MM.1S (cell line): ENCODE data around the gene ITSN2.

Experiments used
- DNase-seq: peaks from one replicate; pipeline ENCODE4 v3.0.0-alpha.2; 2015
- H2AFZ ChIP-seq: fragments of 300-600 bp; sonication (generic); 2 replicates; pipeline ENCODE4 v1.6.0; 2016; ENCODE audit warnings: antibody characterized with exemption, low read length
- H3F3A ChIP-seq: fragments of 300-600 bp; sonication (generic); 2 replicates; pipeline ENCODE4 v1.6.1; 2016; ENCODE audit warnings: mild to moderate bottlenecking, antibody characterized with exemption, low read length, moderate library complexity, mixed read lengths; ENCODE audit not compliant: insufficient read depth
- H3K27ac ChIP-seq: fragments of 300-600 bp; sonication (generic); 2 replicates; pipeline ENCODE4 v1.5.1; 2016; ENCODE audit warnings: mild to moderate bottlenecking, low read length
- H3K27me3 ChIP-seq: fragments of 300-600 bp; sonication (generic); replicated peaks from 2 replicates; pipeline ENCODE4 v1.6.0; 2016; ENCODE audit warnings: low read length; ENCODE audit not compliant: insufficient read depth
- H3K36me3 ChIP-seq: fragments of 300-600 bp; sonication (generic); replicated peaks from 2 replicates; pipeline ENCODE4 v1.6.1; 2016; ENCODE audit warnings: mild to moderate bottlenecking, low read length, mixed read lengths; ENCODE audit not compliant: insufficient read depth
- H3K4me1 ChIP-seq: fragments of 300-600 bp; sonication (generic); 2 replicates; pipeline ENCODE4 v1.6.1; 2016; ENCODE audit warnings: low read length, mixed read lengths
- H3K4me2 ChIP-seq: fragments of 300-600 bp; sonication (generic); 2 replicates; pipeline ENCODE4 v1.6.0; 2016; ENCODE audit warnings: low read depth, low read length
- H3K4me3 ChIP-seq: fragments of 300-600 bp; sonication (generic); 2 replicates; pipeline ENCODE4 v1.5.1; 2016; ENCODE audit warnings: low read length, mixed read lengths
- H3K79me2 ChIP-seq: fragments of 300-600 bp; sonication (generic); 2 replicates; pipeline ENCODE4 v1.6.1; 2016; ENCODE audit warnings: mixed run types, low read length, mixed read lengths
- H3K9ac ChIP-seq: fragments of 300-600 bp; sonication (generic); 2 replicates; pipeline ENCODE4 v1.6.1; 2016; ENCODE audit warnings: low read length, mixed read lengths
- H3K9me2 ChIP-seq: fragments of 300-600 bp; sonication (generic); replicated peaks from 2 replicates; pipeline ENCODE4 v1.6.1; 2016; ENCODE audit warnings: mild to moderate bottlenecking, low read length, mixed read lengths; ENCODE audit not compliant: insufficient read depth
- H3K9me3 ChIP-seq: fragments of 300-600 bp; sonication (generic); replicated peaks from 2 replicates; pipeline ENCODE4 v1.6.1; 2016; ENCODE audit warnings: mild to moderate bottlenecking, low read length, mixed read lengths; ENCODE audit not compliant: insufficient read depth
- H4K20me1 ChIP-seq: fragments of 300-600 bp; sonication (generic); 2 replicates; pipeline ENCODE4 v1.6.1; 2016; ENCODE audit warnings: mild to moderate bottlenecking, low read length, moderate library complexity, mixed read lengths; ENCODE audit not compliant: insufficient read depth
- CTCF ChIP-seq: fragments of 300-600 bp; sonication (generic); IDR thresholded peaks from 2 replicates; pipeline ENCODE4 v1.5.1; 2016; ENCODE audit warnings: antibody characterized with exemption, low read length, mixed read lengths
- EZH2 ChIP-seq: fragments of 300-600 bp; sonication (generic); optimal IDR thresholded peaks from 2 replicates; pipeline ENCODE3; 2017; ENCODE audit warnings: low read depth, mild to moderate bottlenecking, antibody characterized with exemption, low read length, mixed read lengths
- EZH2phosphoT487 ChIP-seq: fragments of 300-600 bp; sonication (generic); IDR thresholded peaks from 2 replicates; pipeline ENCODE4 v1.6.1; 2018; ENCODE audit warnings: antibody characterized with exemption, low read length

Gene ITSN2

GRCh38 chr2:24304098-24304497 lies 56.2 kb downstream of the ITSN2 start:
- Histone ChIP-seq H3K79me2 (no peaks in the 10 kb centered on the region), H3K27me3 (no peaks in the 10 kb centered on the region), H3K9me2 (no peaks in the 10 kb centered on the region), H3K36me3 (no peaks in the 10 kb centered on the region), H2AFZ (no peak overlapping the region), H3K27ac (no peak overlapping the region), H3F3A (no peaks in the 10 kb centered on the region), H3K4me3 (no peak overlapping the region), H3K4me2 (no peak overlapping the region), H3K4me1 (no peaks in the 10 kb centered on the region), H4K20me1 (no peaks in the 10 kb centered on the region), H3K9ac (no peak overlapping the region), H3K9me3 (no peaks in the 10 kb centered on the region)
- no peak for DNase-seq
- no peak for TF ChIP-seq EZH2
- no peak for TF ChIP-seq CTCF
- no peak for TF ChIP-seq EZH2phosphoT487

- no peak for TF ChIP-seq CTCF
- no peak for TF ChIP-seq EZH2
- TF ChIP-seq EZH2phosphoT487: no peak
- H3K36me3 ChIP-seq: no peaks in the 10 kb centered on the region
These were observed 58.7 kb downstream of the ITSN2 start for GRCh38 chr2:24301599-24301998.

GRCh38 chr2:24297663-24298062 lies 62.7 kb downstream of the ITSN2 start:
- no peaks in the 10 kb centered on the region for H3K9me3 ChIP-seq
- no peaks in the 10 kb centered on the region for H3F3A ChIP-seq
- H3K27me3 ChIP-seq: no peaks in the 10 kb centered on the region
- no peaks in the 10 kb centered on the region for H3K4me1 ChIP-seq
- DNase-seq: no peak
- peaks cover 2% of the 10 kb centered on the region; the same call in 1 of the 2 replicates for H3K36me3 ChIP-seq
- H3K9me2 ChIP-seq: no peaks in the 10 kb centered on the region
- no peak overlapping the region for H3K4me3 ChIP-seq
- no peak overlapping the region for H3K4me2 ChIP-seq
- no peak overlapping the region for H2AFZ ChIP-seq
- no peaks in the 10 kb centered on the region for H4K20me1 ChIP-seq
- no peaks in the 10 kb centered on the region for H3K79me2 ChIP-seq
- TF ChIP-seq EZH2 (no peak), EZH2phosphoT487 (no peak), CTCF (no peak)
- H3K27ac ChIP-seq: no peak overlapping the region
- no peak overlapping the region for H3K9ac ChIP-seq

More at GRCh38 chr2:24301599-24301998, 58.7 kb downstream of the ITSN2 start:
- Histone ChIP-seq H3K9me2 (no peaks in the 10 kb centered on the region), H3K9ac (no peak overlapping the region), H3K27me3 (no peaks in the 10 kb centered on the region), H3K27ac (no peak overlapping the region), H3K4me3 (no peak overlapping the region), H4K20me1 (no peaks in the 10 kb centered on the region), H3K79me2 (no peaks in the 10 kb centered on the region), H3K4me1 (no peaks in the 10 kb centered on the region), H3K9me3 (no peaks in the 10 kb centered on the region), H3K4me2 (no peak overlapping the region), H2AFZ (no peak overlapping the region), H3F3A (no peaks in the 10 kb centered on the region)
- no peak for DNase-seq
